HCT116 (cell line): ENCODE results near the gene STK24.

Experiments
- EGR1 ChIP-seq: IDR thresholded peaks from 2 replicates; pipeline ENCODE4 v1.6.1; 2012; ENCODE audit warnings: low read depth
- EZH2phosphoT487 ChIP-seq: fragments of 200-600 bp; IDR thresholded peaks from 2 replicates; pipeline ENCODE4 v1.6.1; 2018; ENCODE audit warnings: antibody characterized with exemption, borderline replicate concordance
- POLR2A ChIP-seq: IDR thresholded peaks from 2 replicates; pipeline ENCODE4 v1.7.0; 2011; ENCODE audit warnings: borderline replicate concordance; ENCODE audit not compliant: insufficient read depth, insufficient read length; ENCODE audit errors: extremely low read depth
- POLR2AphosphoS5 ChIP-seq: IDR thresholded peaks from 2 replicates; pipeline ENCODE4 v1.6.1; 2011; ENCODE audit warnings: mild to moderate bottlenecking, low read depth, low read length, moderate library complexity
- RAD21 ChIP-seq: IDR thresholded peaks from 2 replicates; pipeline ENCODE4 v1.6.1; 2012; ENCODE audit warnings: low read depth, mild to moderate bottlenecking
- SIN3A ChIP-seq: IDR thresholded peaks from 2 replicates; pipeline ENCODE4 v1.6.1; 2012; ENCODE audit warnings: low read depth
- SP1 ChIP-seq: IDR thresholded peaks from 2 replicates; pipeline ENCODE4 v1.6.1; 2012; ENCODE audit warnings: low read depth
- TCF7L2 ChIP-seq: IDR thresholded peaks from 2 replicates; pipeline ENCODE4 v1.7.0; 2011; ENCODE audit warnings: borderline replicate concordance, inconsistent platforms; ENCODE audit not compliant: insufficient read depth, insufficient read length; ENCODE audit errors: extremely low read depth
- ZNF274 ChIP-seq: fragments of 200-500 bp; sonication (Bioruptor generic); IDR thresholded peaks from 2 replicates; pipeline ENCODE4 v1.6.1; 2014; ENCODE audit warnings: mild to moderate bottlenecking, low read depth, low read length, inconsistent platforms
- TF ChIP-seq, protein P1 (sequence below), 3 experiments: fragments of 200-600 bp in 1 of 3; sonication (generic) in 1 of 3; IDR thresholded peaks in 2 of 3; conservative IDR thresholded peaks in 1 of 3; 2 replicates each; pipeline ENCODE4 v1.5.1; 2012 to 2017; ENCODE audit warnings: low read depth in 2 of 3, low read length in 2 of 3, antibody characterized with exemption in 1 of 3, borderline replicate concordance in 1 of 3, control low read depth in 1 of 3, mild to moderate bottlenecking in 1 of 3, mixed read lengths in 1 of 3, mixed run types in 1 of 3, moderate library complexity in 1 of 3; ENCODE audit not compliant: insufficient read depth in 1 of 3

GRCh38 chr13:98496966-98497365 lies 79.9 kb downstream of the STK24 start:
- TF ChIP-seq, protein P1, sequence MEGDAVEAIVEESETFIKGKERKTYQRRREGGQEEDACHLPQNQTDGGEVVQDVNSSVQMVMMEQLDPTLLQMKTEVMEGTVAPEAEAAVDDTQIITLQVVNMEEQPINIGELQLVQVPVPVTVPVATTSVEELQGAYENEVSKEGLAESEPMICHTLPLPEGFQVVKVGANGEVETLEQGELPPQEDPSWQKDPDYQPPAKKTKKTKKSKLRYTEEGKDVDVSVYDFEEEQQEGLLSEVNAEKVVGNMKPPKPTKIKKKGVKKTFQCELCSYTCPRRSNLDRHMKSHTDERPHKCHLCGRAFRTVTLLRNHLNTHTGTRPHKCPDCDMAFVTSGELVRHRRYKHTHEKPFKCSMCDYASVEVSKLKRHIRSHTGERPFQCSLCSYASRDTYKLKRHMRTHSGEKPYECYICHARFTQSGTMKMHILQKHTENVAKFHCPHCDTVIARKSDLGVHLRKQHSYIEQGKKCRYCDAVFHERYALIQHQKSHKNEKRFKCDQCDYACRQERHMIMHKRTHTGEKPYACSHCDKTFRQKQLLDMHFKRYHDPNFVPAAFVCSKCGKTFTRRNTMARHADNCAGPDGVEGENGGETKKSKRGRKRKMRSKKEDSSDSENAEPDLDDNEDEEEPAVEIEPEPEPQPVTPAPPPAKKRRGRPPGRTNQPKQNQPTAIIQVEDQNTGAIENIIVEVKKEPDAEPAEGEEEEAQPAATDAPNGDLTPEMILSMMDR (IDR thresholded peaks at IDR 0.05 in 2 of 3, conservative IDR thresholded peaks at IDR 0.05 in 1 of 3; ENCODE audit: borderline replicate concordance in 1 of 3, insufficient read depth in 1 of 3, low read depth in 2 of 3, low read length in 2 of 3), result no peak
- TF ChIP-seq ZNF274 (no peak), EZH2phosphoT487 (no peak), EGR1 (no peak), RAD21 (no peak), SIN3A (no peak), SP1 (no peak), POLR2A (no peak), POLR2AphosphoS5 (no peak), TCF7L2 (no peak)
